HEK293 (cell line): ENCODE measurements around the gene TEKTIP1.

ENCODE experiments used
- CTCF ChIA-PET: fragments of 350-600 bp; formaldehyde crosslinking; extraction: SDS; loops from one replicate; lab custom pipeline; 2021; ENCODE audit warnings: antibody characterized with exemption; lab: Yijun Ruan, JAX
- POLR2A ChIA-PET: fragments of 300-600 bp; formaldehyde crosslinking; extraction: SDS; loops from one replicate; lab custom pipeline; 2020; ENCODE audit warnings: antibody characterized with exemption, inconsistent platforms; lab: Yijun Ruan, JAX
- H3K27ac ChIP-seq: fragments of 200-500 bp; sonication (Bioruptor generic); 2 replicates; pipeline ENCODE4 v1.5.1; 2014; ENCODE audit warnings: low read depth, low read length, control low read depth, inconsistent platforms; ENCODE audit errors: extremely low read depth
- H3K36me3 ChIP-seq, 2 experiments: fragments of 200-500 bp in 1 of 2; sonication (Bioruptor generic) in 1 of 2; 1 replicate in 1 of 2; 2 replicates in 1 of 2; pipeline ENCODE4 v1.5.1; 2014 to 2017; ENCODE audit warnings: inconsistent platforms in 2 of 2, low read length in 2 of 2; ENCODE audit not compliant: control insufficient read depth in 2 of 2, insufficient read depth in 1 of 2
- H3K4me1 ChIP-seq: fragments of 200-500 bp; sonication (Bioruptor generic); 2 replicates; pipeline ENCODE4 v1.5.1; 2014; ENCODE audit warnings: mild to moderate bottlenecking, low read length, inconsistent platforms; ENCODE audit not compliant: control insufficient read depth, insufficient read depth
- H3K4me3 ChIP-seq: 2 replicates; pipeline ENCODE4 v1.5.1; 2011; ENCODE audit warnings: low read depth, mild to moderate bottlenecking, control low read depth, low read length, moderate library complexity
- H3K9me3 ChIP-seq: fragments of 200-500 bp; sonication (Bioruptor generic); 2 replicates; pipeline ENCODE4 v1.5.1; 2014; ENCODE audit warnings: low read depth, low read length, inconsistent platforms; ENCODE audit not compliant: control insufficient read depth, insufficient read depth
- OVOL3 ChIP-seq: fragments of 450-650 bp; formaldehyde crosslinking; IDR thresholded peaks from 2 replicates; pipeline ENCODE4 v1.5.1; 2016; ENCODE audit warnings: missing biosample characterization, missing genetic modification characterization
- REPIN1 ChIP-seq: fragments of 450-650 bp; formaldehyde crosslinking; IDR thresholded peaks from 2 replicates; pipeline ENCODE4 v1.5.1; 2017; ENCODE audit warnings: missing biosample characterization, missing genetic modification characterization, low read depth
- TCF7L2 ChIP-seq: IDR thresholded peaks from 2 replicates; pipeline ENCODE4 v1.6.1; 2011; ENCODE audit warnings: low read depth, mild to moderate bottlenecking, inconsistent platforms, low read length, moderate library complexity, borderline replicate concordance
- YY1 ChIP-seq: fragments of 450-650 bp; formaldehyde crosslinking; IDR thresholded peaks from 2 replicates; pipeline ENCODE4 v1.5.1; 2018; ENCODE audit warnings: missing biosample characterization, missing genetic modification characterization
- ZBTB20 ChIP-seq: fragments of 450-650 bp; formaldehyde crosslinking; IDR thresholded peaks from 2 replicates; pipeline ENCODE4 v1.5.1; 2016; ENCODE audit warnings: missing biosample characterization, missing genetic modification characterization
- ZFHX2 ChIP-seq: fragments of 450-650 bp; formaldehyde crosslinking; conservative IDR thresholded peaks from 2 replicates; pipeline ENCODE4 v1.5.1; 2016; ENCODE audit warnings: missing biosample characterization, missing genetic modification characterization
- ZFP69B ChIP-seq: fragments of 450-650 bp; formaldehyde crosslinking; IDR thresholded peaks from 2 replicates; pipeline ENCODE4 v1.5.1; 2016; ENCODE audit warnings: missing biosample characterization, missing genetic modification characterization
- ZNF10 ChIP-seq: fragments of 450-650 bp; formaldehyde crosslinking; IDR thresholded peaks from 2 replicates; pipeline ENCODE4 v1.5.1; 2017; ENCODE audit warnings: missing biosample characterization, missing genetic modification characterization
- ZNF121 ChIP-seq: fragments of 450-650 bp; formaldehyde crosslinking; IDR thresholded peaks from 2 replicates; pipeline ENCODE4 v1.5.1; 2016; ENCODE audit warnings: missing biosample characterization, missing genetic modification characterization
- ZNF211 ChIP-seq: fragments of 450-650 bp; formaldehyde crosslinking; IDR thresholded peaks from 2 replicates; pipeline ENCODE4 v1.5.1; 2016; ENCODE audit warnings: low read depth, missing biosample characterization, missing genetic modification characterization
- ZNF239 ChIP-seq: fragments of 450-650 bp; formaldehyde crosslinking; IDR thresholded peaks from 2 replicates; pipeline ENCODE4 v1.5.1; 2016; ENCODE audit warnings: missing biosample characterization, missing genetic modification characterization
- ZNF248 ChIP-seq: fragments of 450-650 bp; formaldehyde crosslinking; IDR thresholded peaks from 2 replicates; pipeline ENCODE4 v1.5.1; 2017; ENCODE audit warnings: missing biosample characterization, missing genetic modification characterization
- ZNF311 ChIP-seq: fragments of 450-650 bp; formaldehyde crosslinking; IDR thresholded peaks from 2 replicates; pipeline ENCODE4 v1.5.1; 2017; ENCODE audit warnings: missing biosample characterization, missing genetic modification characterization, borderline replicate concordance
- ZNF354C ChIP-seq: fragments of 450-650 bp; formaldehyde crosslinking; IDR thresholded peaks from 2 replicates; pipeline ENCODE4 v1.5.1; 2016; ENCODE audit warnings: missing biosample characterization, missing genetic modification characterization, low read depth, borderline replicate concordance
- ZNF362 ChIP-seq: fragments of 450-650 bp; formaldehyde crosslinking; IDR thresholded peaks from 2 replicates; pipeline ENCODE4 v1.5.1; 2016; ENCODE audit warnings: missing biosample characterization, missing genetic modification characterization
- ZNF366 ChIP-seq: fragments of 450-650 bp; formaldehyde crosslinking; conservative IDR thresholded peaks from 2 replicates; pipeline ENCODE4 v1.5.1; 2016; ENCODE audit warnings: missing biosample characterization, missing genetic modification characterization
- ZNF48 ChIP-seq: fragments of 450-650 bp; formaldehyde crosslinking; IDR thresholded peaks from 2 replicates; pipeline ENCODE4 v1.5.1; 2016; ENCODE audit warnings: missing biosample characterization, missing genetic modification characterization
- ZNF549 ChIP-seq: fragments of 450-650 bp; IDR thresholded peaks from 2 replicates; pipeline ENCODE4 v1.5.1; 2018; ENCODE audit warnings: missing biosample characterization, missing genetic modification characterization, mild to moderate bottlenecking, inconsistent platforms, moderate library complexity
- ZNF624 ChIP-seq: fragments of 450-650 bp; formaldehyde crosslinking; IDR thresholded peaks from 2 replicates; pipeline ENCODE4 v1.5.1; 2017; ENCODE audit warnings: missing biosample characterization, missing genetic modification characterization
- ZNF629 ChIP-seq: fragments of 450-650 bp; formaldehyde crosslinking; IDR thresholded peaks from 2 replicates; pipeline ENCODE4 v1.5.1; 2017; ENCODE audit warnings: missing biosample characterization, missing genetic modification characterization
- ZNF658 ChIP-seq: fragments of 450-650 bp; formaldehyde crosslinking; IDR thresholded peaks from 2 replicates; pipeline ENCODE4; 2016; ENCODE audit warnings: missing biosample characterization, missing genetic modification characterization
- ZNF660 ChIP-seq: fragments of 450-650 bp; IDR thresholded peaks from 2 replicates; pipeline ENCODE4 v1.5.1; 2018; ENCODE audit warnings: missing biosample characterization, mild to moderate bottlenecking, missing genetic modification characterization
- ZNF664 ChIP-seq: fragments of 450-650 bp; formaldehyde crosslinking; IDR thresholded peaks from 2 replicates; pipeline ENCODE4 v1.5.1; 2016; ENCODE audit warnings: missing biosample characterization, missing genetic modification characterization
- ZNF785 ChIP-seq: fragments of 450-650 bp; formaldehyde crosslinking; IDR thresholded peaks from 2 replicates; pipeline ENCODE4 v1.5.1; 2016; ENCODE audit warnings: missing biosample characterization, missing genetic modification characterization
- TF ChIP-seq, protein P1 (sequence below): fragments of 450-650 bp; formaldehyde crosslinking; conservative IDR thresholded peaks from 2 replicates; pipeline ENCODE4 v1.5.1; 2016; ENCODE audit warnings: low read depth, missing biosample characterization, missing genetic modification characterization

TEKTIP1 gene

DNA sequence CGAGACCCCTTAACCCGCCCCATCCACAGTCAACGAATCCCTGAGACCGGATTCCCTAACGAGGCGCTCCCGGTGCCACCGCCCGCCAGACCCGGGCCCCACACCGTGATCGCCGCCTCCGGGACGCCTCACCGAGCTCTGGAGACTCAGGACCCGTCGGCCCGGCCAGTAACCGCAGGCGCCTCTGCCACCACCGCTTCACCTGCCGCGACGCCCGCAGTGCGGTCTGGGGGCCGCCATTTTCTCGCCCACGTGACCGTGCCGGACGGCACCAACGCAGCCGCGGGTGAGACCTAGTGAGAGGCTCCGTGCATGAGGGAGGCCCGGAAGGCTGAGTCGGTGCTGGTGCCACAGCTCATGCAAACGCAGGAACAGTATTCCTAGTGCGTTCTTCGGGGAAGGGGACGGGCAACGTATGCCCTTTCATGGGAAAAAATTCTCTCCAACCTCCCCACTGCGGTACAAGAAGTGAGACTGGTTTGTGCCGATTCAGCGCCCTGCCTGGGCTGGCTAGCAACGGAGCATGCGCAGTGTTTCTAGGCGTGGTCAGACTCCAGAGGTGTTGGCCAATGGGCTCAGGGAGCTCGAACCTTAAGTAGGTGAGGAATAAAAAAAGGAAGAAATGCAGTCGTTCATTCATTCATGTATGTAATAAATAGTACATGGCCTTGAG is 38.4 kb upstream of the TEKTIP1 start, which contains the start of gene DOHH (continued):
- TF ChIP-seq, protein P1, sequence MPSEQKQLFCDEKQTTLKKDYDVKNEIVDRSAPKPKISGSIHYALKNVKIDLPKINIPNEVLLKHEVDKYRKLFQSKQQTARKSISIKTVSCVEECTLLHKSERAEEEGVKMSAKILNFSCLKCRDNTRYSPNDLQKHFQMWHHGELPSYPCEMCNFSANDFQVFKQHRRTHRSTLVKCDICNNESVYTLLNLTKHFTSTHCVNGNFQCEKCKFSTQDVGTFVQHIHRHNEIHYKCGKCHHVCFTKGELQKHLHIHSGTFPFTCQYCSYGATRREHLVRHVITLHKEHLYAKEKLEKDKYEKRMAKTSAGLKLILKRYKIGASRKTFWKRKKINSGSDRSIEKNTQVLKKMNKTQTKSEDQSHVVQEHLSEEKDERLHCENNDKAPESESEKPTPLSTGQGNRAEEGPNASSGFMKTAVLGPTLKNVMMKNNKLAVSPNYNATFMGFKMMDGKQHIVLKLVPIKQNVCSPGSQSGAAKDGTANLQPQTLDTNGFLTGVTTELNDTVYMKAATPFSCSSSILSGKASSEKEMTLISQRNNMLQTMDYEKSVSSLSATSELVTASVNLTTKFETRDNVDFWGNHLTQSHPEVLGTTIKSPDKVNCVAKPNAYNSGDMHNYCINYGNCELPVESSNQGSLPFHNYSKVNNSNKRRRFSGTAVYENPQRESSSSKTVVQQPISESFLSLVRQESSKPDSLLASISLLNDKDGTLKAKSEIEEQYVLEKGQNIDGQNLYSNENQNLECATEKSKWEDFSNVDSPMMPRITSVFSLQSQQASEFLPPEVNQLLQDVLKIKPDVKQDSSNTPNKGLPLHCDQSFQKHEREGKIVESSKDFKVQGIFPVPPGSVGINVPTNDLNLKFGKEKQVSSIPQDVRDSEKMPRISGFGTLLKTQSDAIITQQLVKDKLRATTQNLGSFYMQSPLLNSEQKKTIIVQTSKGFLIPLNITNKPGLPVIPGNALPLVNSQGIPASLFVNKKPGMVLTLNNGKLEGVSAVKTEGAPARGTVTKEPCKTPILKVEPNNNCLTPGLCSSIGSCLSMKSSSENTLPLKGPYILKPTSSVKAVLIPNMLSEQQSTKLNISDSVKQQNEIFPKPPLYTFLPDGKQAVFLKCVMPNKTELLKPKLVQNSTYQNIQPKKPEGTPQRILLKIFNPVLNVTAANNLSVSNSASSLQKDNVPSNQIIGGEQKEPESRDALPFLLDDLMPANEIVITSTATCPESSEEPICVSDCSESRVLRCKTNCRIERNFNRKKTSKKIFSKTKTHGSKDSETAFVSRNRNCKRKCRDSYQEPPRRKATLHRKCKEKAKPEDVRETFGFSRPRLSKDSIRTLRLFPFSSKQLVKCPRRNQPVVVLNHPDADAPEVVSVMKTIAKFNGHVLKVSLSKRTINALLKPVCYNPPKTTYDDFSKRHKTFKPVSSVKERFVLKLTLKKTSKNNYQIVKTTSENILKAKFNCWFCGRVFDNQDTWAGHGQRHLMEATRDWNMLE: peak; percentile 42; the same call in 1 of the 2 replicates
- TF ChIP-seq ZNF239 (tag by site-specific recombination) (no peak), ZNF658 (tag by site-specific recombination) (no peak), ZNF211 (tag by site-specific recombination) (no peak), ZNF549 (tag by site-specific recombination) (no peak), ZNF48 (no peak), ZNF311 (tag by site-specific recombination) (no peak), ZFHX2 (peak; percentile 88), OVOL3 (tag by site-specific recombination) (no peak), TCF7L2 (no peak), ZBTB20 (tag by site-specific recombination) (peak; percentile 14; the same call in 1 of the 2 replicates), ZNF354C (tag by site-specific recombination) (no peak), ZNF10 (tag by site-specific recombination) (peak; percentile 96), ZNF785 (tag by site-specific recombination) (no peak), YY1 (tag by site-specific recombination) (peak; percentile 98), ZNF629 (tag by site-specific recombination) (peak; percentile 78), ZFP69B (tag by site-specific recombination) (no peak; the same call in 1 of the 2 replicates), ZNF624 (no peak), ZNF248 (tag by site-specific recombination) (no peak), REPIN1 (no peak), ZNF366 (tag by site-specific recombination) (peak; percentile 50), ZNF664 (peak; percentile 99)

GRCh38 chr19:3501780-3502179 is 37.2 kb upstream of the TEKTIP1 start:
- ChIA-PET POLR2A (interaction anchor here (0.6 to 1.0 kb wide), 2 partner anchors 16 to 1644 kb away, joined by 3 to 4 read pairs; no protein-coding TSS in a partner anchor), CTCF (interaction anchor here (0.6 to 1.1 kb wide), 3 partner anchors 29 to 349 kb away, joined by 3 to 5 read pairs (median 4); no protein-coding TSS in a partner anchor)
- Histone ChIP-seq H3K36me3 (peaks cover 0 to 6% of the 10 kb centered on the region in 2 experiments; a peak in 1 of 3 replicates), H3K4me3 (no peak overlapping the region), H3K9me3 (no peaks in the 10 kb centered on the region), H3K4me1 (peaks cover 2% of the 10 kb centered on the region), H3K27ac (no peak overlapping the region)
- TF ChIP-seq ZNF121 (0 out of 2 replicates have a peak, but pooled peaks have one; percentile 19), ZNF660 (tag by site-specific recombination) (no peak), ZNF362 (tag by site-specific recombination) (peak; percentile 64; the same call in 1 of the 2 replicates)
- TF ChIP-seq, all 188 proteins: peak for 2
